T-helper 9 cell (primary cell): ENCODE measurements around the gene ACP7.

Experiments
- DNase-seq: peaks from one replicate; pipeline ENCODE4 v3.0.0-alpha.2; 2020

Gene ACP7

GRCh38 chr19:39150807-39151600, 66.8 kb downstream of the ACP7 start:
- DNase-seq, result no peak

GRCh38 chr19:39152066-39152465, 67.9 kb downstream of the ACP7 start:
- DNase-seq, result no peak

- no peak for DNase-seq
Measured at GRCh38 chr19:39154100-39154628, 70.0 kb downstream of the ACP7 start.

GRCh38 chr19:39154629-39155100, 70.5 kb downstream of the ACP7 start:
- no peak for DNase-seq

GRCh38 chr19:39155114-39155700, 71.0 kb downstream of the ACP7 start:
- DNase-seq, result no peak

GRCh38 chr19:39155741-39156140, 71.6 kb downstream of the ACP7 start:
- no peak for DNase-seq

- DNase-seq, result no peak
Measured at GRCh38 chr19:39156326-39157230, 72.4 kb downstream of the ACP7 start.

GRCh38 chr19:39157275-39157996, 73.3 kb downstream of the ACP7 start:
- no peak for DNase-seq

GRCh38 chr19:39157997-39158389, 73.8 kb downstream of the ACP7 start:
- DNase-seq, result no peak

- no peak for DNase-seq
Measured at GRCh38 chr19:39158646-39159260, 74.6 kb downstream of the ACP7 start.

- DNase-seq, result no peak
Measured at GRCh38 chr19:39160523-39160861, 76.3 kb downstream of the ACP7 start.
